ENCODE measurements around the gene FAM193B. TPM values are rescaled to one million over a fixed set of nuclear protein-coding genes. Genes with fewer than 3 reads are reported as not detected.
A peak's percentile ranks its signal among the peaks of the same experiment; 100 is the strongest.

Gene FAM193B
- total and polyA plus RNA-seq, 9 of the 15 experiments (the other 6 are each of a cell fraction or from before 2014, with no cell fraction given), result 4.4 to 76.4 (median 37.3) TPM

GRCh38 chr5:177494346-177495195, 59.8 kb downstream of the FAM193B start (continued):
- peak; percentile 84 for TF ChIP-seq ATF3 (IDR thresholded peaks at IDR 0.05)
- TF ChIP-seq ATF3 (CRISPR knock-in tag; conservative IDR thresholded peaks at IDR 0.05), result no peak
- no peak for TF ChIP-seq RBFOX2 (IDR thresholded peaks at IDR 0.05; ENCODE audit: low read depth, low read length)
- TF ChIP-seq SREBF1 (IDR thresholded peaks at IDR 0.05; ENCODE audit: borderline replicate concordance, low read depth, low read length), result no peak
- TF ChIP-seq NRF1 (conservative IDR thresholded peaks at IDR 0.05 in 1 of 2, IDR thresholded peaks at IDR 0.05 in 1 of 2), result no peak
- peak; percentile 10; the same call in 1 of the 2 replicates for TF ChIP-seq POLR2A (conservative IDR thresholded peaks at IDR 0.05)
- TF ChIP-seq CBX8 (IDR thresholded peaks at IDR 0.05; ENCODE audit: borderline replicate concordance, extremely low read depth, low read depth, low read length, poor library complexity, severe bottlenecking), result no peak
- no peak for TF ChIP-seq ZNF717 (CRISPR knock-in tag; IDR thresholded peaks at IDR 0.05)
- no peak for TF ChIP-seq MTF1 (CRISPR knock-in tag; IDR thresholded peaks at IDR 0.05; ENCODE audit: borderline replicate concordance)
- TF ChIP-seq SNIP1 (IDR thresholded peaks at IDR 0.05; ENCODE audit: low read depth), result no peak
- TF ChIP-seq DPF2 (IDR thresholded peaks at IDR 0.05), result peak; percentile 79
- no peak for TF ChIP-seq TAF7 (tag; IDR thresholded peaks at IDR 0.05)
- TF ChIP-seq L3MBTL2 (IDR thresholded peaks at IDR 0.05), result no peak
- TF ChIP-seq ASH1L (IDR thresholded peaks at IDR 0.05; ENCODE audit: borderline replicate concordance, low read depth, partially characterized antibody), result no peak
- no peak for TF ChIP-seq TSC22D4 (tag; IDR thresholded peaks at IDR 0.05)
- TF ChIP-seq DEAF1 (CRISPR knock-in tag; IDR thresholded peaks at IDR 0.05), result no peak
- no peak for TF ChIP-seq ZKSCAN8 (CRISPR knock-in tag; IDR thresholded peaks at IDR 0.05)
- TF ChIP-seq PTRF (tag; IDR thresholded peaks at IDR 0.05), result no peak
- no peak for TF ChIP-seq HDAC6 (IDR thresholded peaks at IDR 0.05; ENCODE audit: low read depth, low read length)
- TF ChIP-seq MECOM (CRISPR knock-in tag; IDR thresholded peaks at IDR 0.05), result no peak
- TF ChIP-seq NFE2 (IDR thresholded peaks at IDR 0.05; ENCODE audit: low read depth), result peak; percentile 57
- peak; percentile 72; the same call in 1 of the 2 replicates for TF ChIP-seq ATF7 (IDR thresholded peaks at IDR 0.05)
- TF ChIP-seq ZNF165 (CRISPR knock-in tag; IDR thresholded peaks at IDR 0.05; ENCODE audit: borderline replicate concordance), result no peak

All from K562 (cell line).